Trophoblast cell (in vitro differentiated cells and primary cell): Measurements from ENCODE around the gene CDC37L1.

Experiments
- DNase-seq, 2 donors: peaks; one replicate each; pipeline ENCODE4 v3.0.0-alpha.2; 2016
- H2AFZ ChIP-seq: 2 replicates; pipeline ENCODE4 v1.6.1; 2013; ENCODE audit warnings: low read length, moderate library complexity, mild to moderate bottlenecking; ENCODE audit not compliant: insufficient read depth, poor library complexity
- H2AK5ac ChIP-seq: 2 replicates; pipeline ENCODE4 v1.6.1; 2013; ENCODE audit warnings: mild to moderate bottlenecking, low read length
- H2BK120ac ChIP-seq: 2 replicates; pipeline ENCODE4 v1.6.1; 2013; ENCODE audit warnings: low read length, mild to moderate bottlenecking, moderate library complexity; ENCODE audit not compliant: insufficient read depth, poor library complexity
- H2BK12ac ChIP-seq: 2 replicates; pipeline ENCODE4 v1.6.1; 2013; ENCODE audit warnings: mild to moderate bottlenecking, low read length, moderate library complexity
- H2BK5ac ChIP-seq: 2 replicates; pipeline ENCODE4 v1.6.1; 2013; ENCODE audit warnings: low read length, low read depth, moderate library complexity, mild to moderate bottlenecking; ENCODE audit not compliant: poor library complexity
- H3K14ac ChIP-seq: 2 replicates; pipeline ENCODE4 v1.6.1; 2013; ENCODE audit warnings: mild to moderate bottlenecking, low read length
- H3K18ac ChIP-seq: 2 replicates; pipeline ENCODE4 v1.6.1; 2013; ENCODE audit warnings: mild to moderate bottlenecking, low read length
- H3K23ac ChIP-seq: 2 replicates; pipeline ENCODE4 v1.6.1; 2013; ENCODE audit warnings: low read length
- H3K27ac ChIP-seq: 2 replicates; pipeline ENCODE4 v1.5.1; 2013; ENCODE audit warnings: low read depth, mild to moderate bottlenecking, inconsistent platforms, low read length, moderate library complexity
- H3K27me3 ChIP-seq: 2 replicates; pipeline ENCODE4 v1.6.1; 2013; ENCODE audit warnings: inconsistent platforms, mild to moderate bottlenecking, low read length, moderate library complexity; ENCODE audit not compliant: insufficient read depth
- H3K36me3 ChIP-seq, 2 experiments: 1 replicate in 1 of 2; 2 replicates in 1 of 2; pipeline ENCODE4 v1.6.1; 2013; ENCODE audit warnings: low read length in 2 of 2, mild to moderate bottlenecking in 2 of 2, moderate library complexity in 1 of 2; ENCODE audit not compliant: insufficient read depth in 2 of 2, control insufficient read depth in 1 of 2
- H3K4ac ChIP-seq: 2 replicates; pipeline ENCODE4 v1.6.1; 2013; ENCODE audit warnings: low read depth, mild to moderate bottlenecking, low read length, moderate library complexity
- H3K4me1 ChIP-seq, 2 experiments: 1 replicate in 1 of 2; 2 replicates in 1 of 2; pipeline ENCODE4 v1.6.1; 2013; ENCODE audit warnings: low read length in 2 of 2, mild to moderate bottlenecking in 2 of 2, moderate library complexity in 1 of 2; ENCODE audit not compliant: insufficient read depth in 2 of 2, control insufficient read depth in 1 of 2
- H3K4me2 ChIP-seq: 2 replicates; pipeline ENCODE4 v1.6.1; 2013; ENCODE audit warnings: inconsistent platforms, mild to moderate bottlenecking, low read length, moderate library complexity
- H3K4me3 ChIP-seq: 2 replicates; pipeline ENCODE4 v1.5.1; 2013; ENCODE audit warnings: mild to moderate bottlenecking, low read depth, low read length, inconsistent platforms
- H3K79me1 ChIP-seq: one replicate; pipeline ENCODE4 v1.6.1; 2013; ENCODE audit warnings: low read length
- H3K79me2 ChIP-seq: 2 replicates; pipeline ENCODE4 v1.6.1; 2013; ENCODE audit warnings: low read length, mild to moderate bottlenecking; ENCODE audit not compliant: control insufficient read depth, insufficient read depth, poor library complexity
- H3K9ac ChIP-seq: 2 replicates; pipeline ENCODE4 v1.6.1; 2013; ENCODE audit warnings: mild to moderate bottlenecking, low read length
- H3K9me3 ChIP-seq: 2 replicates; pipeline ENCODE4 v1.6.1; 2013; ENCODE audit warnings: low read depth, mild to moderate bottlenecking, control low read depth, inconsistent platforms, low read length; ENCODE audit not compliant: insufficient read depth
- H4K12ac ChIP-seq: 2 replicates; pipeline ENCODE4 v1.6.1; 2013; ENCODE audit warnings: low read depth, mild to moderate bottlenecking, low read length, moderate library complexity
- H4K8ac ChIP-seq: 2 replicates; pipeline ENCODE4 v1.6.1; 2013; ENCODE audit warnings: low read depth, mild to moderate bottlenecking, low read length, moderate library complexity
- H4K91ac ChIP-seq: one replicate; pipeline ENCODE4 v1.6.1; 2013; ENCODE audit warnings: low read depth, mild to moderate bottlenecking, low read length, moderate library complexity
- WGBS: extraction: QIAGEN DNeasy Blood & Tissue Kit; methylation state at CpG from one replicate; pipeline ENCODE4 v1.1.7; 2013; ENCODE audit warnings: missing lambda C conversion rate; ENCODE audit not compliant: insufficient read length, insufficient coverage; ENCODE audit errors: extremely low coverage; 5-methylcytosine and 5-hydroxymethylcytosine counted together

The CDC37L1 gene

DNA sequence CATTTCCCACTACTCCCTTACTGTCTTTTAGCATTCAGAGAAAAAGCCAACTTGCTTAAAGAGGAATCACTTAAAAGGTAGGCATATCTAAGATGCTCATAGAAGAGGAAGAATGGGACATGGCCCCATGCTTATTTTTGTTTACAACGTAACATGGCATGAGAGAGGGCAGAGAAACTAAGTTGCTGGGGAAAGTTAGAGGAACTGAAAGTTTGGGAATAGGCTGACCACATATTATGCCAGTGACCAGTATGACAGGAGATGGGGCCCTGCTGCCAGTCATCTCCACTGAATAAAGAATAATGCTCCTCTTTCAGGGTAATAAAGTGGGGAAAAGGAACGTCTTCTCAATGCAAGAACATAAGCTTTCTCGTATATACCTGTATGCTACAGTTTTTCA lies 15.4 kb upstream of the CDC37L1 start:
- Histone ChIP-seq H3K4ac (no peak overlapping the region), H3K79me1 (peaks cover 5% of the 10 kb centered on the region), H3K4me2 (no peak overlapping the region), H4K8ac (no peak overlapping the region), H3K14ac (no peak overlapping the region), H3K79me2 (peaks cover 6% of the 10 kb centered on the region), H3K27me3 (no peaks in the 10 kb centered on the region), H2AK5ac (no peak overlapping the region), H2BK5ac (no peak overlapping the region), H2BK120ac (no peak overlapping the region), H4K91ac (no peak overlapping the region), H2BK12ac (no peak overlapping the region), H3K9ac (no peak overlapping the region), H3K4me3 (no peak overlapping the region), H3K9me3 (no peaks in the 10 kb centered on the region), H3K27ac (no peak overlapping the region), H2AFZ (no peak overlapping the region), H3K4me1 (peaks cover 7 to 8% of the 10 kb centered on the region in 2 experiments), H3K36me3 (no peaks in the 10 kb centered on the region), H3K23ac (no peak overlapping the region), H4K12ac (no peak overlapping the region), H3K18ac (no peak overlapping the region)
- DNase-seq: peak in 1 of 2 donors; percentile 11
- WGBS: no CpG with 5 or more reads among the region's 3 CpGs

DNA sequence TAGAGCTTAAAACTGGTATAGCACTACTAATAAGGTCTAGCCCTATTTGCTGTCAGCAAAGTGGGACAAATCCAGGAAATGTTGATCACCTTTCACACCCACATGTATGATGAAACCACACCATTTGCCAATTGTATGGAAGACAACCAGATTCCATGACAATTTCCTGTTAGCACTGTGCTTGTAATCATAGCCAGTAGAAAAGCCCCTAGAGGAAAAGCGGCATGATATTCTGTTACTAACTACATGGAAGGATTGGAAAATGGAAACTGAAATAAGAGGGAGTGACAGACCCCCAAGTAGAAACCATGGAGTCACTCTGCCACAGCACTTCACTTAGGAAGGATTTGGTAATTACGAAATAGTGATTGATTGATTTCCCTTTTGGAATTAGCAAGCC lies 14.0 kb upstream of the CDC37L1 start:
- Histone ChIP-seq H3K4me2 (no peak overlapping the region), H3K4me1 (peaks cover 7 to 8% of the 10 kb centered on the region in 2 experiments), H3K14ac (no peak overlapping the region), H3K79me1 (peaks cover 5% of the 10 kb centered on the region), H3K9me3 (no peaks in the 10 kb centered on the region), H2BK12ac (no peak overlapping the region), H4K8ac (no peak overlapping the region), H3K79me2 (peaks cover 6% of the 10 kb centered on the region), H3K4ac (no peak overlapping the region), H3K23ac (no peak overlapping the region), H2BK5ac (no peak overlapping the region), H3K18ac (no peak overlapping the region), H4K91ac (no peak overlapping the region), H3K4me3 (no peak overlapping the region), H3K36me3 (no peaks in the 10 kb centered on the region), H2AFZ (no peak overlapping the region), H4K12ac (no peak overlapping the region), H3K27me3 (no peaks in the 10 kb centered on the region), H2BK120ac (no peak overlapping the region), H3K27ac (no peak overlapping the region), H3K9ac (no peak overlapping the region), H2AK5ac (no peak overlapping the region)
- WGBS: no CpG with 5 or more reads among the region's 2 CpGs
- DNase-seq: peak in 1 of 2 donors; percentile 8

DNA sequence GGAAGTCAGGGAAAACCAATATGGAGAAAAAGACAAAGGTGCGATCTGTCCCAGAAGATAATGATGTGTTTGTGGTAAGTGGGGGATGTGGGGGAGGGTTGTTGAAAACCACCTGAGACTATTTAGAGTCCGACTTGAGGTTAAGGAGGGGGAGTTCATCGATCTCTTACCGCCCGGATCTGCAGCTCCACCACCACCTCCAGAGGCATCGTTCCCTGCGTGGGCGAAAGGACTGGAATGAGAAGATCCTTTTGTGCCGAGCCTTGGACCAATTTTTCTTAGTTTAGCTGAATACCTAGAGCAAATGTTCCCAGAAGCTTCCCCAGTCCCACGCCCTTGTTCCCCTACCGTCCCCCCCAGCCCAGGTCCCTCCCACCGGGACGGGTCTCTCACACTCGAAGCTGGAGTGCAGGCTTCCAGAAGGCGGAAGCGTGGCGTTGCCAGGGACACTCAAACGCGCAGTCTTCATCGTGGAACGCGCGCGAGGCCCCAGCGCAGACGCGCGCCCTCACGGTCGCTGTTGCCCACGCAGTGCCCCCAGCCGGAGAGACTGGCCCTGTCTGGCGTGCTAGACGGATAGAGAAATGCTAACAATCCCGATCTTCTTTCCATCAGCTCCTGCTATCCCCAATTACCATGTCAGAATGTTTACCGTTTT lies 13.2 kb upstream of the CDC37L1 start, which contains the start of gene SPATA6L:
Gene SPATA6L (minus strand): TSS at position 439 of the 658 bp plus-strand sequence. CDS start 230 bp downstream, at position 209.
- peaks cover 6% of the 10 kb centered on the region for H3K79me2 ChIP-seq
- peak within 1 kb of the TSS; percentile 57 for H3K14ac ChIP-seq
- H4K91ac ChIP-seq: peak within 1 kb of the TSS; percentile 8
- H2AFZ ChIP-seq: peak within 1 kb of the TSS; percentile 52
- peak; percentile 26 to 61 for DNase-seq
- peak within 1 kb of the TSS; percentile 79 for H3K18ac ChIP-seq
- H3K79me1 ChIP-seq: peaks cover 5% of the 10 kb centered on the region
- H3K36me3 ChIP-seq: no peaks in the 10 kb centered on the region
- no peaks in the 10 kb centered on the region for H3K9me3 ChIP-seq
- peak within 1 kb of the TSS; percentile 46 for H3K9ac ChIP-seq
- H3K27ac ChIP-seq: no peak within 1 kb of the TSS
- H2AK5ac ChIP-seq: no peak within 1 kb of the TSS
- peak within 1 kb of the TSS; percentile 24 for H2BK12ac ChIP-seq
- H4K8ac ChIP-seq: peak within 1 kb of the TSS; percentile 37
- no CpG with 5 or more reads among the region's 36 CpGs for WGBS
- no peak within 1 kb of the TSS for H3K4ac ChIP-seq
- H3K4me3 ChIP-seq: peak within 1 kb of the TSS; percentile 33
- no peak within 1 kb of the TSS for H2BK5ac ChIP-seq
- no peak within 1 kb of the TSS for H3K23ac ChIP-seq
- H4K12ac ChIP-seq: peak within 1 kb of the TSS; percentile 69
- peaks cover 7 to 8% of the 10 kb centered on the region in 2 experiments for H3K4me1 ChIP-seq
- H2BK120ac ChIP-seq: peak within 1 kb of the TSS; percentile 11
- H3K27me3 ChIP-seq: no peaks in the 10 kb centered on the region
- H3K4me2 ChIP-seq: peak within 1 kb of the TSS; percentile 77

DNA sequence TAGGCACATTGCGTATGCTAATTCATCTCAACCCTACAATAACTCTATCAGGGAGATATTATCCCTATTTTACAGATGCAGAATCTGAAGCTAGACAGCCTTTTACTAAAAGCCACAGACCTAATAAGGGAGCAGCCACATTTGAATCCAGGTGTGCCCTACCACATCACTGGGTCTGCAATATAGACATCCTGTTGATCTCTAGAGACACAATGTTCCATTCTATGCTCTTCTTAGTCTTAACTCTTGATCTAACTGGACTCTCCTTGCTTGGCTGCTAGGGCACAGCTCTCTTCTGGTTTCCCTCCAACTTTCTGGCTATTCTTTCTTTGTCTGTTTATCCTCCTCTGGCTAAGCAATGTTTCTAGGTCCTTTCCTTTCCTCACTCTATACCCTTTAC lies 11.7 kb upstream of the CDC37L1 start:
- H3K27ac ChIP-seq: no peak overlapping the region
- H4K8ac ChIP-seq: no peak overlapping the region
- DNase-seq: no peak
- H3K14ac ChIP-seq: no peak overlapping the region
- no peak overlapping the region for H2BK120ac ChIP-seq
- no peak overlapping the region for H3K4ac ChIP-seq
- no peaks in the 10 kb centered on the region for H3K27me3 ChIP-seq
- H3K79me1 ChIP-seq: no peaks in the 10 kb centered on the region
- peaks cover 5 to 6% of the 10 kb centered on the region in 2 experiments for H3K4me1 ChIP-seq
- no peak overlapping the region for H2BK12ac ChIP-seq
- no peak overlapping the region for H3K23ac ChIP-seq
- H4K91ac ChIP-seq: no peak overlapping the region
- WGBS: no CpG with 5 or more reads among the region's 1 CpG
- no peaks in the 10 kb centered on the region for H3K36me3 ChIP-seq
- H3K18ac ChIP-seq: no peak overlapping the region
- no peak overlapping the region for H2AK5ac ChIP-seq
- no peak overlapping the region for H2BK5ac ChIP-seq
- H3K4me3 ChIP-seq: no peak overlapping the region
- no peaks in the 10 kb centered on the region for H3K9me3 ChIP-seq
- H3K4me2 ChIP-seq: no peak overlapping the region
- H4K12ac ChIP-seq: no peak overlapping the region
- peaks cover 1% of the 10 kb centered on the region for H3K79me2 ChIP-seq
- no peak overlapping the region for H2AFZ ChIP-seq
- no peak overlapping the region for H3K9ac ChIP-seq
